ENCODE measurements around the gene APBA3. TPM values are rescaled to one million over a fixed set of nuclear protein-coding genes. Genes with fewer than 3 reads are reported as not detected.

The APBA3 gene
- total RNA-seq, 1 donor from 2014 or later: 18.2 TPM

DNA sequence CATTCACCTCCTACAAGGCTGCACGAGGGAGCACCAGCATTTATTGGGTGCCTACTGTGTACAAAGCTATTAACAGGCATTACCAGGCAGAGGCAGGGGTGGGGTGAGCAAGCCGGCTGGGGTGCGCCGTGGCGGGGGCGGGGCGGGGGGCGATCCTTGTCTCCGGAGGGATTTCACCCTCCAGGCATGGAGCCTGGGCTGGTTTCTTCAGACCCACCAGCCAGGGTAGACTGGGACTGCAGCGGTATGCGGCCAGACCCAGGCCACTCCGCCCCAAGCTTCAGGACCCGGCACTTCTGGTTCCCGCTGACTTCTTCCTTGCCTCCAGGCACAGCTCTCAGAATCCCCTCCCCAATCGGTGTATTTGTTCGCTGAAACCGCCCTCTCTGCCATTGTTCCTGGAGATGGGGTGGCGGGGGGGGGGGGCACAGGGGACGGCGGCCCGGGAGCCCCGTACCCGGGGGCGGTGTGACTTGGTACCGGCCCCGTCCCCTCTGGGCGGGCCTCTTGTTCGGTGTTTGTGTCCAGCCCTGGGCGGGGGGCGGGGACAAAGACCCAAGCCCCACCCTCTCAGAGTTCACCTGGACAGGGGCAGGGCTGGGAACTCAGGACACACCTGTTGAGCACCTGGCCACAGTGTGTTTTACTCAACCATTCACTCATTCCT is 38.9 kb downstream of the APBA3 start:
- H3K4me1 ChIP-seq: peaks cover 15% of the 10 kb centered on the region
- intact Hi-C loops (cut with DNase I): no loop called here
- no peak for TF ChIP-seq CTCF (IDR thresholded peaks at IDR 0.05)
- no peak overlapping the region for H3K27ac ChIP-seq
- H3K36me3 ChIP-seq: no peaks in the 10 kb centered on the region
- H3K4me3 ChIP-seq: peak overlapping the region; percentile 48
- H3K9me3 ChIP-seq: no peaks in the 10 kb centered on the region
- H3K27me3 ChIP-seq (ENCODE audit: low read depth): peaks cover 45% of the 10 kb centered on the region
- DNase-seq (peak; percentile 60), ATAC-seq (peak; percentile 28)

DNA sequence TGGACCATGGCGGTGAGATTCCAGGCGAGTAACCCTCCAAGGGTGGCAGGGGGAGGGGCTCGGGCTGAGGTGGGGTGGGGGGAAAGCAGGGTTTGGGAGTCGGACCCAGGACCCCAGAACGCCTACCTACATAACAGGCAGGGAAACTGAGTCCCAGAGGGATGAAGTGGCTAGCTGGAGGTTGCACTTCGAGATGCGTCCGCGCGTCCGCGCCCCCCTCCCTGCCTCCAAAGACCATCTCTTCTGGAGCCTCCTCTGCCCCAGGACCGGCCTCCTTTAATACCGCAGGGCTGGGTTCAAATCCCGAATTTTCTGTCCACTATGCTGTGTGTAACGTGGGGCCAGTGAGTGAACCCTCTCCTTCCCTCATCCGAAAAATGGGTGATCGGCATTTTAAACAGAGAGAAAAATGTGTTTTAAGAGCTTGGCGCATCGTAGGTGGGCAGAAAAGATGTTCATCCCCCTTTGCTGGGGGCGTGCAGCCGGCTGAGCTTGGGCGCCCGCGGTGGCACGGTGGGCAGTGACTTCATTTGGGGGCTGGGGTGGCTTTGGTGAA is 39.5 kb downstream of the APBA3 start:
- H3K36me3 ChIP-seq: no peaks in the 10 kb centered on the region
- ATAC-seq (no peak), DNase-seq (no peak)
- H3K27ac ChIP-seq: no peak overlapping the region
- H3K27me3 ChIP-seq (ENCODE audit: low read depth): peaks cover 45% of the 10 kb centered on the region
- TF ChIP-seq CTCF (IDR thresholded peaks at IDR 0.05): no peak
- intact Hi-C loops (cut with DNase I): no loop called here
- peaks cover 15% of the 10 kb centered on the region for H3K4me1 ChIP-seq
- no peaks in the 10 kb centered on the region for H3K9me3 ChIP-seq
- H3K4me3 ChIP-seq: peak overlapping the region; percentile 48

- peak; percentile 92 to 95 for ATAC-seq
- Histone ChIP-seq H3K27ac (no peak overlapping the region), H3K4me3 (peak overlapping the region; percentile 48), H3K27me3 (ENCODE audit: low read depth) (peaks cover 45% of the 10 kb centered on the region), H3K4me1 (peaks cover 15% of the 10 kb centered on the region), H3K36me3 (no peaks in the 10 kb centered on the region), H3K9me3 (no peaks in the 10 kb centered on the region)
- DNase-seq: peak; percentile 91
- no peak for TF ChIP-seq CTCF (IDR thresholded peaks at IDR 0.05)
- intact Hi-C loops (cut with DNase I): no loop called here
Measured at GRCh38 chr19:3721131-3721886, 40.2 kb downstream of the APBA3 start.

DNA sequence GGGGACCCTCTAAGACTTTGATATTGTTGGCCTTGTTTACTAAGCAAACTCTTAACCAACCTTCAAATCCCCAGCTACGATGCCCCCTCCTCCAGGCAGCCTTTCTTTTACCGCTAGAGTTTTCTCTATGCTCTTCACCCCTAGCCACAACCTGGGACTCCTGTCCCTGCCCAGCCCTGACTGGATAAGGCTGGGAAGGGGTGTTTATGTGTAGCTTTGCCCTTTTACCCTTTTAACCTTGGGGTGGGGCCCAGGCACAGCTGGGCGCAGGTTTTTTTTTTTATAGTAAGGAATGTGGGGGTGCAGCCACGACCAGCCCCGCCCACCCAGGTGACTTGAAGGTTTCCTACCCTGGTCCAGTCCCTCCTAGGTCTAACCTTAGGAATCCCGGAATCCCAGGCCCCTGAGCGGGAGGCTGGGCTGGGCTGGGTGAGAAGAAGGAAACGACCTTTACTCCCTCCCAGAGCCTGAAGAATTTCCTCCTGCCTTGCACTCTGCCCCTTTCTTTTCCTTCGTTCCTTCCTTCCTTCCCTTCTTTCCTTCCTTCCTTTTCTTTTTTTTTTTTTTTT is 41.1 kb downstream of the APBA3 start:
- DNase-seq: no peak
- TF ChIP-seq CTCF (IDR thresholded peaks at IDR 0.05): no peak
- intact Hi-C loops (cut with DNase I): no loop called here
- no peak overlapping the region for H3K27ac ChIP-seq
- no peaks in the 10 kb centered on the region for H3K9me3 ChIP-seq
- ATAC-seq: no peak
- H3K36me3 ChIP-seq: no peaks in the 10 kb centered on the region
- H3K4me3 ChIP-seq: no peak overlapping the region
- peaks cover 15% of the 10 kb centered on the region for H3K4me1 ChIP-seq
- peaks cover 45% of the 10 kb centered on the region for H3K27me3 ChIP-seq (ENCODE audit: low read depth)

DNA sequence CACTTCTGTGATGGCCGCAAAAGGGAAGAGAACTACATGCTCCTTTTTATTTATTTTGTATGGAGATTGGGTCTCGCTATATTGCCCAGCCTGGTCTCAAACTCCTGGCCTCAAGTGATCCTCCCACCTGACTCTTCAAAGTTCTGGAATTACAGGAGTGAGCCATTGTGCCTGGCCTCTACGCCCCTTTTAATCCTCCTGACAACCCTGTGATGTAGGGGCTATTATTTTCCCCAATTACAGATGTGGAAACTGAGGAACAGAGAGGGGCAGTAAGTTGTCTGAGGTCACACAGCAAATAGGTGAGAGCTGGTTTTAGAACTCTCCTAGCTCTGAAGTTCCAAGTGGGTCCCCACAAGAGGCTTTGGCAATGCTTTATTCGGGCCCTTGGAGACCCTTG is 41.6 kb downstream of the APBA3 start:
- H3K4me1 ChIP-seq: peaks cover 15% of the 10 kb centered on the region
- no peaks in the 10 kb centered on the region for H3K36me3 ChIP-seq
- no peak overlapping the region for H3K4me3 ChIP-seq
- DNase-seq (no peak), ATAC-seq (no peak)
- no peak for TF ChIP-seq CTCF (IDR thresholded peaks at IDR 0.05)
- peaks cover 45% of the 10 kb centered on the region for H3K27me3 ChIP-seq (ENCODE audit: low read depth)
- H3K27ac ChIP-seq: no peak overlapping the region
- intact Hi-C loops (cut with DNase I): no loop called here
- H3K9me3 ChIP-seq: no peaks in the 10 kb centered on the region
